AG04449 (cell line): ENCODE data around the gene EIF4H.
"Not testable (repeated sequence)": the region's sequence is repeated elsewhere in the genome, so short reads cannot be mapped to it uniquely, and the experiment has no call there.

ENCODE experiments used
- CTCF ChIA-PET: fragments of 350-600 bp; formaldehyde crosslinking; extraction: SDS; loops from one replicate; lab custom pipeline; 2021; ENCODE audit warnings: antibody characterized with exemption; lab: Yijun Ruan, JAX
- POLR2A ChIA-PET: fragments of 400-600, 350-600 bp; formaldehyde crosslinking; extraction: SDS; loops from one replicate; lab custom pipeline; 2020; ENCODE audit warnings: antibody characterized with exemption, inconsistent platforms; lab: Yijun Ruan, JAX
- DNase-seq: peaks from one replicate; pipeline ENCODE4 v3.0.0-alpha.2; 2010; ENCODE audit warnings: low read depth, low spot score
- H3K4me3 ChIP-seq: 2 replicates; pipeline ENCODE4 v1.5.1; 2011; ENCODE audit warnings: low read depth, mild to moderate bottlenecking, control low read depth, low read length
- TF ChIP-seq, protein P1 (sequence below): IDR thresholded peaks from one replicate; pipeline ENCODE4 v1.5.1; 2011; ENCODE audit warnings: mild to moderate bottlenecking, moderate library complexity, low read length, control low read depth, inconsistent platforms; ENCODE audit not compliant: insufficient read depth; ENCODE audit errors: missing control alignments

EIF4H gene

DNA sequence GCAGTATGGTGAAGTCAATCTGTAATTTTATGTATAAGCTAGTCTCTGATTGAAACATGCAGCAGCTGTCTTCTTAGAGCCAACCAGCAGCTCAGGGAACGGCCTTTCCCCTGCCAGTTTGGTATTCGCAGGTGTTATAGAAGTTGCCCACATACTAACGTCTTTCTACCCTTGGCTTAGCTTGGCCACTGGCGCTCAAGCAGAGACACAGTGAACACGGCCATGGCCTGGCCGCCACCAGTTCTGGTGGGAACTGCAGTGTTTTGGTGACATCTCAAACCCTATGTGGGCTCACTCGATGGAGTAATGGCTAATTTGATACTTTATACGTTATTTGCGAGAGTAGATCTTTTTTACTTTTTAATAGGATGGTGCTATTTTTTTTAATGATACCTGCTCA, 17.1 kb downstream of the EIF4H start:
- DNase-seq: no peak
- ChIA-PET CTCF (interaction anchor here (0.9 to 5.6 kb wide), 8 partner anchors 9 to 325 kb away, joined by 3 to 81 read pairs (median 6); no protein-coding TSS in a partner anchor), POLR2A (interaction anchor here (1.5 kb wide), 1 partner anchor 16 kb away, joined by 4 read pairs; no protein-coding TSS in a partner anchor)
- H3K4me3 ChIP-seq: no peak overlapping the region
- TF ChIP-seq, protein P1, sequence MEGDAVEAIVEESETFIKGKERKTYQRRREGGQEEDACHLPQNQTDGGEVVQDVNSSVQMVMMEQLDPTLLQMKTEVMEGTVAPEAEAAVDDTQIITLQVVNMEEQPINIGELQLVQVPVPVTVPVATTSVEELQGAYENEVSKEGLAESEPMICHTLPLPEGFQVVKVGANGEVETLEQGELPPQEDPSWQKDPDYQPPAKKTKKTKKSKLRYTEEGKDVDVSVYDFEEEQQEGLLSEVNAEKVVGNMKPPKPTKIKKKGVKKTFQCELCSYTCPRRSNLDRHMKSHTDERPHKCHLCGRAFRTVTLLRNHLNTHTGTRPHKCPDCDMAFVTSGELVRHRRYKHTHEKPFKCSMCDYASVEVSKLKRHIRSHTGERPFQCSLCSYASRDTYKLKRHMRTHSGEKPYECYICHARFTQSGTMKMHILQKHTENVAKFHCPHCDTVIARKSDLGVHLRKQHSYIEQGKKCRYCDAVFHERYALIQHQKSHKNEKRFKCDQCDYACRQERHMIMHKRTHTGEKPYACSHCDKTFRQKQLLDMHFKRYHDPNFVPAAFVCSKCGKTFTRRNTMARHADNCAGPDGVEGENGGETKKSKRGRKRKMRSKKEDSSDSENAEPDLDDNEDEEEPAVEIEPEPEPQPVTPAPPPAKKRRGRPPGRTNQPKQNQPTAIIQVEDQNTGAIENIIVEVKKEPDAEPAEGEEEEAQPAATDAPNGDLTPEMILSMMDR: no peak

DNA sequence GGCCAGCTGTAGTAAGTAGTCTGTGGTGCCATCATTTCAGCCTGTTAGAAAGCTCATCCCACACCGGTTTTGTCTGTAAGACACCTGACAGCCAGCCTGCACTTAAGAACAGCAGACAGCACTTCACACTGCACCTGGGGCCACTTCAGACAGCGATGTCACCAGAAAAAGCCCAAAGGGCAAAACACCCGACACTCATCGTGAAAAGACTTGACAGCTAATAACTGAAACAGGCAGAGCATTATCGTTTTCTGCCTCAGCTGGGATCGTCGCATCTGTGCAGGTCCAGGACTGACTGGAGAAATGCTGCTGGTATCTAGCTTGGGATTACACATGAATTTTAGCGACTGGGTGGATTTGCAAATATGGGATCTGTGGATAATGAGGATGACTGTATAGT, 18.9 kb downstream of the EIF4H start:
- TF ChIP-seq, protein P1: no peak
- CTCF ChIA-PET: interaction anchor here (1.5 to 5.6 kb wide), 3 partner anchors 9 to 208 kb away, joined by 6 to 81 read pairs (median 11); no protein-coding TSS in a partner anchor
- no peak for DNase-seq
- no peak overlapping the region for H3K4me3 ChIP-seq
- POLR2A ChIA-PET: interaction anchor here (1.1 kb wide), 1 partner anchor 8 kb away, joined by 3 read pairs; no protein-coding TSS in a partner anchor

DNA sequence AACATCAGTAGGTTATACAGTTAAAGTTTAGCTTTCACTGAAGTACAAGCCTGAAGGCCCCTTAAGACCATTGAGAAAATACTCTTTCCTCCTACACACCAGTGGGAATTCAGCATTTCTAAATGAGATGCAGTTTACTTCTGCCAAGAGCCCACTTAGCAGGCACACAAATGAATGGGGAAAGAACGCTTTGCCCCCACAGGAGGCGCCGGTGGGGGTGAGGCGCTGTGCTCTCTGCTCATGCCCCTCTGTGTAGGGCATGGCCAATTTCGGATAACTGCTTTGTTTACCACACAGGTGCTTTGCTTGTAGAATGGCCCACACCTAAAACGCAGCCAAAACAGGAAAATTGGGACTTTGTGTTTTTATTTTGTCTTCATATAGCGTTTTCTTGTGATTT, 19.8 kb downstream of the EIF4H start:
- ChIA-PET POLR2A (no interaction called here), CTCF (interaction anchor here (0.6 to 5.6 kb wide), 8 partner anchors 10 to 207 kb away, joined by 3 to 81 read pairs (median 5); no protein-coding TSS in a partner anchor)
- TF ChIP-seq, protein P1: no peak

DNA sequence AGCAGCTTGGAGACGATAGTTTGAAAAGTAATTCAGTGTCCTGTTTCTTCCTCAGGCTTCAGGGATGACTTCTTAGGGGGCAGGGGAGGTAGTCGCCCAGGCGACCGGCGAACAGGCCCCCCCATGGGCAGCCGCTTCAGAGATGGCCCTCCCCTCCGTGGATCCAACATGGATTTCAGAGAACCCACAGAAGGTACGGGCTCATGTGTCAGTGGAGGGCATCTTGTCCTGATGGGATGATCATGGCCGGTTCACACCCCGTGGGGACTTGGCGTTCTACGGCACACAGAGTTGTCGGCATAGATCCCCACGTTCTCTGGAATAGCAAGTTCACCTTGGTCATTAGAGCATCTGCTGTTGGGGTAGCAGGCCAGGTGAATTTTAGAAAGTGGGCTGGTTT, 20.5 kb downstream of the EIF4H start:
- no peak for DNase-seq
- H3K4me3 ChIP-seq: no peak overlapping the region
- TF ChIP-seq, protein P1: no peak
- CTCF ChIA-PET: interaction anchor here (0.8 to 5.6 kb wide), 7 partner anchors 10 to 206 kb away, joined by 3 to 81 read pairs (median 5); no protein-coding TSS in a partner anchor
- POLR2A ChIA-PET: no interaction called here

More for the DNA sequence above, 19.8 kb downstream of the EIF4H start:
- DNase-seq: no peak
- H3K4me3 ChIP-seq: no peak overlapping the region

DNA sequence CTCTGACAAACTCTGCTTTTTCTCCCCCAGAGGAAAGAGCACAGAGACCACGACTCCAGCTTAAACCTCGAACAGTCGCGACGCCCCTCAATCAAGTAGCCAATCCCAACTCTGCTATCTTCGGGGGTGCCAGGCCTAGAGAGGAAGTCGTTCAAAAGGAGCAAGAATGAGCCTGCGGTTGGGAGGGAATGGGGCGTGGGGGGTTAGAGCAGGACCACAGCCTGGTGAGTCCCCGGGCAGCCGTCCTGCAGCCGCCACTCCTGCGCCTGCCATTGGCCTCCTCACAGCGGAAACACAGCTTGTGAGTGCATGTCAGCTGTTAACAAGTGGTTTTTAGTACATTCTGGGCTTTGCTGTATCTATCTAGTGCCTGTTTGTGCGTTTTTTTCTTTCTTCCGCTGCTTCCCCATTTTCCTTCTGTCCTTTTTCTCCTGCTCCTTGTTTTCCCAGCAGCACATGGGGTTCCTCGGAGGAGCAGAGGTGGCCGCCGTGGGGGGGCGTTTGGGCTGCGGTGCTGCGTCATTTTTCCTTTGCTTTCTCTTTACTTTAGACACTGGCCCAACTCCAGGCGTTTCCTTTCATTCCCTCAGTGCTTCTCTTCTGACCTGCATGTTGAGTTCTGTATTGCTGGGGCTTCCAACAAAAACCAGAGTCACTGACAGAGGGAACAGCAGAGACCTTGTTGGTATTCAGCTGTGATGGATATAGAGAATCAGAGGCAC, 21.1 kb downstream of the EIF4H start:
- H3K4me3 ChIP-seq, POLR2A ChIA-PET, DNase-seq: not testable (repeated sequence)
- CTCF ChIA-PET: interaction anchor here (1.2 to 5.6 kb wide), 3 partner anchors 9 to 198 kb away, joined by 5 to 81 read pairs (median 5); no protein-coding TSS in a partner anchor

DNA sequence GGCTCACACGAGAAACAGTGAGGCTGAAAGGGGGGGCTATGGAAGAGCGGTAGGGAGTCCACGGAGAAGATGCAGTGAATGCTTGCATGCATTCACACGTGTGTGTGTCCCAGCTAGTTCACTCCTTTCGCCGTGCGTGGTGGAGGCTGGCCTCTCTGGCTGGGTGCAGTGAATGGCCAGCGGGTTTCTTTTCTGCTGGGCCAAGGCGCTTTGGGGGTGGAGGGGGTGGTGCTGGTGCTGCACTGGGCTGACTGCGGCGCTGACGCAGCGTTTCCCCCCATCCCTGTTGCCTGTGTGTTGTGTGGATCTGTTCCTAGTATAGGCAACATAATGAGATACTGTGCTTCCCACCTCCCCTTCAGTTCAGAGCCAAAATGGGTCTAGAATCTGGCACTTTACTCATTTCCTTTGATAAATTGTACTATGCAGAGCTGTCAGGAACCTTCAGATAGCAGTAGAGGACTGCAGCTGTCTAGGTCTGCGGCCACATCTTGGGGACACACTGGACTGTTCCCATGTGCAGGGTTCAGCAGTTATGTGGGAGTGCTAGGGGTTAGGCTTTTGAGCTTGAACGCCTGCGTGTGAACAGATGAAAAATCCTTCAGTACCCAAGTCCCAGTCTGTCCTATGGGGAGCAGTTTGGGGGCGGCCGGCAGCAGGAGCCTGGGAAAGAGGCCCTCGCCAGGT, 22.0 kb downstream of the EIF4H start:
- CTCF ChIA-PET: interaction anchor here (0.8 to 28.2 kb wide), 3 partner anchors 9 to 200 kb away, joined by 4 to 809 read pairs (median 12); no protein-coding TSS in a partner anchor

More for the DNA sequence above, 22.0 kb downstream of the EIF4H start:
- H3K4me3 ChIP-seq, POLR2A ChIA-PET, DNase-seq: not testable (repeated sequence)
